ENCODE data around the gene KRTAP4-11. TPM values are rescaled to one million over a fixed set of nuclear protein-coding genes. Genes with fewer than 3 reads are reported as not detected.
"Not testable (repeated sequence)": the region's sequence is repeated elsewhere in the genome, so short reads cannot be mapped to it uniquely, and the experiment has no call there.

The KRTAP4-11 gene
- total and polyA plus RNA-seq, 2 donors (not counting 1 experiment from before 2014, with no cell fraction given) = not detected

DNA sequence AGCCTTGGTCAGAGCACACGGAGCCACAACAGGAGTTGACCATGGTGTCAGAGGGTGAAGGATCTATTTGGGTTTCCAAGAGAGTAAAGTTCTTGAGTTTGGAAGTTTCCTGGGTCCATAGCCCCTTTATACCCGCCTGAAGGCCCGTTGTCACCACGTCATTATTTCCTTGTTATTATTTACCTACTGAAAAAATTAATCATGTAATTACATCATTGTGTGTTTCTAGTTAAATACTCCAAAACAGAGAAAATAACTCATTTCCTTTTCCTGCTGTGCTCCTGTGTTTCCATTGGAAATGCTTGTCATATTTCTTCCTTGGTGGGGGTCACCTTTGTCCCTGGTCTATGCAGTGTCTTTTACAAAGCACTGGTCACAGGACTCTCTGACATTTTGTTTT, 20.1 kb downstream of the KRTAP4-11 start, which contains the start of gene KRTAP4-8:
Gene KRTAP4-8, minus strand, starts transcription at position 101 of the 400 bp plus-strand sequence. Its CDS starts 58 bp downstream, at position 43.
- H3K9ac ChIP-seq (ENCODE audit: insufficient read depth, low read length) = no peak within 1 kb of the TSS
- no peak within 1 kb of the TSS for H3K4me3 ChIP-seq (replicated peaks in 1 of 4; ENCODE audit: control extremely low read depth in 1 of 4, insufficient read depth in 1 of 4, low read depth in 3 of 4, low read length in 4 of 4)
- H4K20me1 ChIP-seq (ENCODE audit: control insufficient read depth, extremely low read depth, insufficient read depth, low read length) = no peaks in the 10 kb centered on the region
- H3K27ac ChIP-seq (ENCODE audit: insufficient read depth, low read length) = no peak within 1 kb of the TSS
- no peaks in the 10 kb centered on the region for H3K9me3 ChIP-seq (ENCODE audit: control insufficient read depth, insufficient read depth, low read depth, low read length)
- H3K27me3 ChIP-seq (ENCODE audit: control insufficient read depth, insufficient read depth, low read length) = no peaks in the 10 kb centered on the region
- H3K4me2 ChIP-seq (ENCODE audit: extremely low read depth, insufficient read depth, low read length) = no peak within 1 kb of the TSS
- H3K36me3 ChIP-seq (ENCODE audit: control insufficient read depth, insufficient read depth, low read length) = no peaks in the 10 kb centered on the region
- H3K79me2 ChIP-seq (ENCODE audit: control insufficient read depth, insufficient read depth, low read length) = no peaks in the 10 kb centered on the region
- H2AFZ ChIP-seq (ENCODE audit: low read length) = no peak within 1 kb of the TSS
- H3K4me1 ChIP-seq (ENCODE audit: control insufficient read depth, extremely low read depth, insufficient read depth, low read length) = peaks cover 3% of the 10 kb centered on the region
- TF ChIP-seq CTCF (conservative IDR thresholded peaks at IDR 0.05 in 1 of 2, IDR thresholded peaks at IDR 0.05 in 1 of 2; ENCODE audit: low read depth in 1 of 2, low read length in 2 of 2) = no peak
- no peak for TF ChIP-seq EZH2 (IDR thresholded peaks at IDR 0.05; ENCODE audit: low read length, missing control alignments)
- no peak for DNase-seq (ENCODE audit: low read depth in 2 of 2)

DNA sequence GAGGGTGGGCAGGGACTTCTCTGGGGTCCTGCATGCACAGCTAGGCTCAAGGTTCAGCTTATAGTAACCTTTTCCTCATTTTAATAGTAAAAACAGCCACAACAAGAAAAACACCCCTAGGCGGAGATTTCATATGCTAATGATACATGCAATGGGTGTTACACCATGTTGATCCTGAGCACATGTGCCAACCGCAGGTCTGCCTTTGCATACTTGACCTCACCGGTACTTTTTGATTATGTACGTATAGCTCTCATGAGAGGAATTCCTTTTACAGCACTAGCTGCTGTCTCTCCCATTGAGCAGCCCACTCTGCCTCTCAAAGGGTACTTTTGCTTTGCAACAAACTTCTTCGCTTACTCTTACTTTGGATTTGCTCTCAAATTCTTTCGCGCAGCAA, 22.1 kb downstream of the KRTAP4-11 start:
- Histone ChIP-seq H3K9ac (ENCODE audit: insufficient read depth, low read length) (no peak overlapping the region), H3K27ac (ENCODE audit: insufficient read depth, low read length) (no peak overlapping the region), H3K4me2 (ENCODE audit: extremely low read depth, insufficient read depth, low read length) (no peak overlapping the region), H3K79me2 (ENCODE audit: control insufficient read depth, insufficient read depth, low read length) (no peaks in the 10 kb centered on the region), H2AFZ (ENCODE audit: low read length) (no peak overlapping the region), H3K9me3 (ENCODE audit: control insufficient read depth, insufficient read depth, low read depth, low read length) (no peaks in the 10 kb centered on the region), H3K36me3 (ENCODE audit: control insufficient read depth, insufficient read depth, low read length) (no peaks in the 10 kb centered on the region), H4K20me1 (ENCODE audit: control insufficient read depth, extremely low read depth, insufficient read depth, low read length) (no peaks in the 10 kb centered on the region), H3K4me3 (replicated peaks in 1 of 4; ENCODE audit: control extremely low read depth in 1 of 4, insufficient read depth in 1 of 4, low read depth in 3 of 4, low read length in 4 of 4) (no peak overlapping the region), H3K27me3 (ENCODE audit: control insufficient read depth, insufficient read depth, low read length) (no peaks in the 10 kb centered on the region), H3K4me1 (ENCODE audit: control insufficient read depth, extremely low read depth, insufficient read depth, low read length) (peaks cover 3% of the 10 kb centered on the region)
- no peak for DNase-seq (ENCODE audit: low read depth in 2 of 2)
- no peak for TF ChIP-seq EZH2 (IDR thresholded peaks at IDR 0.05; ENCODE audit: low read length, missing control alignments)
- TF ChIP-seq CTCF (conservative IDR thresholded peaks at IDR 0.05 in 1 of 2, IDR thresholded peaks at IDR 0.05 in 1 of 2; ENCODE audit: low read depth in 1 of 2, low read length in 2 of 2) = no peak

DNA sequence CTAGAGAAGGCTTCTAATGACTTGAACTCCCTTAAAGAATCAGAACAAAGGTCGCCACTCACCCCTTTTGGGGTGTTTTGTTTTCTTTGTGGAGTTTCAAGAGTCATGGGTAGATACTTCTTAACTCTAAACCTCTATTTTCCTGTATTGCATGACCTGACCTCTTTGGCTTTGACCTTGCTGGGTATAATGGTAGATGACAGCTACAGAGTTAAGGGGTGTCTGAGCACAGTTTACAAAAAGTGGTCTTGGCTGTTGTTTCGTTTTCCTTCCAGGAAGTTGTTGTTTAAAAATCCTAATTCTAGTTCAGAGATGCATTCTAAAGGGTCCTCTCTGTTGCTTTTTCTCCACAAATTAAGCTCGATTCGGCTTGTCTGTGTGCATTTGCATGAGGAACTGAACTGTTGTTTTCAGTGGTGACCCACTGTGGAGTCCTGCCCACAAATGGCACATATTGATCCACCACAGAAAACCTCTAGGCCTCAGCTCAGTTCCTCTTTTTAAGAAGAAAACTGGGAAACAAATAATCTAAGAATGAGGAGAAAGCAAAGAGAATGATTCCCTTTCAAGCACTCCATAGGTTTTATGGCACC, 29.3 kb downstream of the KRTAP4-11 start:
- not testable (repeated sequence) for H3K9ac ChIP-seq (ENCODE audit: insufficient read depth, low read length); H2AFZ ChIP-seq (ENCODE audit: low read length); H3K36me3 ChIP-seq (ENCODE audit: control insufficient read depth, insufficient read depth, low read length); H3K4me3 ChIP-seq (replicated peaks in 1 of 4; ENCODE audit: control extremely low read depth in 1 of 4, insufficient read depth in 1 of 4, low read depth in 3 of 4, low read length in 4 of 4); H3K4me2 ChIP-seq (ENCODE audit: extremely low read depth, insufficient read depth, low read length); H3K9me3 ChIP-seq (ENCODE audit: control insufficient read depth, insufficient read depth, low read depth, low read length); H3K27ac ChIP-seq (ENCODE audit: insufficient read depth, low read length); H3K4me1 ChIP-seq (ENCODE audit: control insufficient read depth, extremely low read depth, insufficient read depth, low read length); H3K27me3 ChIP-seq (ENCODE audit: control insufficient read depth, insufficient read depth, low read length); H3K79me2 ChIP-seq (ENCODE audit: control insufficient read depth, insufficient read depth, low read length); H4K20me1 ChIP-seq (ENCODE audit: control insufficient read depth, extremely low read depth, insufficient read depth, low read length); DNase-seq (ENCODE audit: low read depth in 2 of 2)

DNA sequence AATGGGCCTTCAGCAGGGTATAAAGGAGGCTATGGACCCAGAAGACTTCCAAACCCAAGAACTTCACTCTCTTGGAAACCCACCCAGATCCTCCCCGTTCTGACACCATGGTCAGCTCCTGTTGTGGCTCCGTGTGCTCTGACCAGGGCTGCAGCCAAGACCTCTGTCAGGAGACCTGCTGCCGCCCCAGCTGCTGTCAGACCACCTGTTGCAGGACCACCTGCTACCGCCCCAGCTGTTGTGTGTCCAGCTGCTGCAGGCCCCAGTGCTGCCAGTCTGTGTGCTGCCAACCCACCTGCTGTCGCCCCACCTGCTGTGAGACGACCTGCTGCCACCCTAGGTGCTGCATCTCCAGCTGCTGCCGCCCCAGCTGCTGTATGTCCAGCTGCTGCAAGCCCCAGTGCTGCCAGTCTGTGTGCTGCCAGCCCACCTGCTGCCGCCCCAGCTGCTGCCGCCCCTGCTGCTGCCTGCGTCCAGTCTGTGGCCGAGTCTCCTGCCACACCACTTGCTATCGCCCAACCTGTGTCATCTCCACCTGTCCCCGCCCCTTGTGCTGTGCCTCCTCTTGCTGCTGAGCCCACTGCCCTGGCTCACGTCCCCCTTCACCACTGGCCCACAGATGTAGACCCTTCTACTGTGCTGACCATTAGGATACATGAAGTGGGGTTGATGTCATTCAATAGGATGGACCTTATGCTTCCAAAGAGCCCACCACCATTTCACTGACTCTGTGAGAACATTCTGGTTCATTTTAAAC, 33.9 kb downstream of the KRTAP4-11 start, which contains the start of gene KRTAP4-7:
Gene KRTAP4-7, plus strand, starts transcription at position 51 of the 757 bp plus-strand sequence. Its CDS starts 57 bp downstream, at position 108.
- H3K27me3 ChIP-seq (ENCODE audit: control insufficient read depth, insufficient read depth, low read length); DNase-seq (ENCODE audit: low read depth in 2 of 2); H3K36me3 ChIP-seq (ENCODE audit: control insufficient read depth, insufficient read depth, low read length); H3K9me3 ChIP-seq (ENCODE audit: control insufficient read depth, insufficient read depth, low read depth, low read length); H3K9ac ChIP-seq (ENCODE audit: insufficient read depth, low read length); H2AFZ ChIP-seq (ENCODE audit: low read length); H4K20me1 ChIP-seq (ENCODE audit: control insufficient read depth, extremely low read depth, insufficient read depth, low read length); H3K79me2 ChIP-seq (ENCODE audit: control insufficient read depth, insufficient read depth, low read length); H3K27ac ChIP-seq (ENCODE audit: insufficient read depth, low read length); H3K4me1 ChIP-seq (ENCODE audit: control insufficient read depth, extremely low read depth, insufficient read depth, low read length); H3K4me2 ChIP-seq (ENCODE audit: extremely low read depth, insufficient read depth, low read length); H3K4me3 ChIP-seq (replicated peaks in 1 of 4; ENCODE audit: control extremely low read depth in 1 of 4, insufficient read depth in 1 of 4, low read depth in 3 of 4, low read length in 4 of 4): not testable (repeated sequence)

DNA sequence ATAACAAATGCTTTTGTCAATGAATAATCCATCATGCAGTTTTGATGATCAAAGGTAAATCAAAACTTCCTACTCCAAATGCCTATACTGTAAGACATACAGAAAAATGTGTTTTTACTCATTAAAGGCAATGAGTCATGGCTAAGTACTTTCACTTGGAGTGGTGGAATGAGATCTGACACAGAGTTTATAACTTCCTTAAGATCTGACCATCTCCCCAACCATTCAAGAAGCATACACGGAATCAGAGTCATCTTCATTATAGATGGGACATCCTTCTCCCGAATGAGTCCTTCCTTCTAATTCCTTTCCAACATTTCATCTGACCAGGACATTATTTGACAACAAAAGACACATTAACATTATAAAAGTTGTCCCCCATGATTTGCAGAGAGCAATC, 34.7 kb downstream of the KRTAP4-11 start:
- not testable (repeated sequence) for H2AFZ ChIP-seq (ENCODE audit: low read length); H3K4me3 ChIP-seq (replicated peaks in 1 of 4; ENCODE audit: control extremely low read depth in 1 of 4, insufficient read depth in 1 of 4, low read depth in 3 of 4, low read length in 4 of 4); H3K36me3 ChIP-seq (ENCODE audit: control insufficient read depth, insufficient read depth, low read length); H3K9me3 ChIP-seq (ENCODE audit: control insufficient read depth, insufficient read depth, low read depth, low read length); H3K79me2 ChIP-seq (ENCODE audit: control insufficient read depth, insufficient read depth, low read length); H3K9ac ChIP-seq (ENCODE audit: insufficient read depth, low read length); H4K20me1 ChIP-seq (ENCODE audit: control insufficient read depth, extremely low read depth, insufficient read depth, low read length); H3K4me2 ChIP-seq (ENCODE audit: extremely low read depth, insufficient read depth, low read length); H3K27me3 ChIP-seq (ENCODE audit: control insufficient read depth, insufficient read depth, low read length); H3K27ac ChIP-seq (ENCODE audit: insufficient read depth, low read length); H3K4me1 ChIP-seq (ENCODE audit: control insufficient read depth, extremely low read depth, insufficient read depth, low read length)
- peak in 1 of 2 donors; percentile 78 for DNase-seq (ENCODE audit: low read depth in 2 of 2)
